ENCODE results near the gene NACC2. TPM values are rescaled to one million over a fixed set of nuclear protein-coding genes. Genes with fewer than 3 reads are reported as not detected.

The NACC2 gene
- total RNA-seq, 4 donors from 2014 or later = 22.2 to 64.3 (median 26.5) TPM

GRCh38 chr9:136061405-136061804 lies 33.7 kb downstream of the NACC2 start:
- Histone ChIP-seq H3K9me3 (no peaks in the 10 kb centered on the region), H3K36me3 (no peaks in the 10 kb centered on the region), H3K27ac (no peak overlapping the region), H3K4me1 (peaks cover 14 to 40% (median 32%) of the 10 kb centered on the region in 4 donors), H3K27me3 (no peaks in the 10 kb centered on the region), H3K4me3 (no peak overlapping the region)
- intact Hi-C loops (cut with DNase I; ENCODE audit: low total_unique reads) (no loop called here), in situ Hi-C loops (cut with MboI; ENCODE audit: low pct_ligation_motif_present in 1 of 4, low pct_unique_long_range_greater_than_20kb in 1 of 4, low sequenced_read_pairs in 3 of 4) (no loop called here)
- 87% methylated on average over 11 of the region's 11 CpGs; no CpG with 5 or more reads in 1 of the 2 donors for WGBS, 2 donors (ENCODE audit: low coverage in 1 of 2)
- DNase-seq = no peak
- no peak for TF ChIP-seq POLR2A (IDR thresholded peaks at IDR 0.05)

GRCh38 chr9:136060671-136061371 lies 34.3 kb downstream of the NACC2 start:
- intact Hi-C loops (cut with DNase I; ENCODE audit: low total_unique reads) (no loop called here), in situ Hi-C loops (cut with MboI; ENCODE audit: low pct_ligation_motif_present in 1 of 4, low pct_unique_long_range_greater_than_20kb in 1 of 4, low sequenced_read_pairs in 3 of 4) (no loop called here)
- no peak for DNase-seq
- Histone ChIP-seq H3K27ac (no peak overlapping the region), H3K4me3 (no peak overlapping the region), H3K36me3 (no peaks in the 10 kb centered on the region), H3K9me3 (no peaks in the 10 kb centered on the region), H3K4me1 (peaks cover 14 to 46% (median 37%) of the 10 kb centered on the region in 4 donors), H3K27me3 (no peaks in the 10 kb centered on the region)
- no peak for TF ChIP-seq POLR2AphosphoS5 (IDR thresholded peaks at IDR 0.05)
- no peak for TF ChIP-seq POLR2A (IDR thresholded peaks at IDR 0.05)
- TF ChIP-seq EP300 (IDR thresholded peaks at IDR 0.05; ENCODE audit: low read depth) = no peak
- no peak for TF ChIP-seq CTCF (IDR thresholded peaks at IDR 0.05)
- 73% methylated on average over 18 of the region's 19 CpGs; no CpG with 5 or more reads in 1 of the 2 donors for WGBS, 2 donors (ENCODE audit: low coverage in 1 of 2)

GRCh38 chr9:136059851-136060670 lies 35.0 kb downstream of the NACC2 start:
- no peak for TF ChIP-seq POLR2AphosphoS5 (IDR thresholded peaks at IDR 0.05)
- no peak for TF ChIP-seq EP300 (IDR thresholded peaks at IDR 0.05; ENCODE audit: low read depth)
- TF ChIP-seq POLR2A (IDR thresholded peaks at IDR 0.05) = no peak
- TF ChIP-seq CTCF (IDR thresholded peaks at IDR 0.05) = no peak
- 34 to 46% methylated on average over 12 to 29 of the region's 29 CpGs for WGBS, 2 donors (ENCODE audit: low coverage in 1 of 2)
- Histone ChIP-seq H3K27ac (no peak overlapping the region), H3K4me3 (no peak overlapping the region), H3K27me3 (no peaks in the 10 kb centered on the region), H3K36me3 (no peaks in the 10 kb centered on the region), H3K9me3 (no peaks in the 10 kb centered on the region), H3K4me1 (peaks cover 14 to 54% (median 40%) of the 10 kb centered on the region in 4 donors)
- in situ Hi-C loops (cut with MboI; ENCODE audit: low pct_ligation_motif_present in 1 of 4, low pct_unique_long_range_greater_than_20kb in 1 of 4, low sequenced_read_pairs in 3 of 4) = no loop called here
- DNase-seq = no peak
- intact Hi-C loops (cut with DNase I; ENCODE audit: low total_unique reads) = no loop called here

GRCh38 chr9:136059321-136059791 lies 35.7 kb downstream of the NACC2 start:
- in situ Hi-C loops (cut with MboI; ENCODE audit: low pct_ligation_motif_present in 1 of 4, low pct_unique_long_range_greater_than_20kb in 1 of 4, low sequenced_read_pairs in 3 of 4) (no loop called here), intact Hi-C loops (cut with DNase I; ENCODE audit: low total_unique reads) (no loop called here)
- Histone ChIP-seq H3K36me3 (no peaks in the 10 kb centered on the region), H3K27me3 (no peaks in the 10 kb centered on the region), H3K9me3 (no peaks in the 10 kb centered on the region), H3K27ac (no peak overlapping the region), H3K4me1 (peaks cover 14 to 59% (median 40%) of the 10 kb centered on the region in 4 donors), H3K4me3 (no peak overlapping the region)
- DNase-seq = no peak
- TF ChIP-seq POLR2A (IDR thresholded peaks at IDR 0.05) (no peak), CTCF (IDR thresholded peaks at IDR 0.05) (no peak), POLR2AphosphoS5 (IDR thresholded peaks at IDR 0.05) (no peak), EP300 (IDR thresholded peaks at IDR 0.05; ENCODE audit: low read depth) (no peak)
- WGBS, 2 donors (ENCODE audit: low coverage in 1 of 2) = 82% methylated on average over 20 of the region's 20 CpGs; no CpG with 5 or more reads in 1 of the 2 donors
